NCI-H510A (cell line): ENCODE measurements around the gene KRT76.

Source experiments
- DNase-seq: peaks from one replicate; lab custom pipeline; 2025; lab: John Stamatoyannopoulos, UW

KRT76 gene

GRCh38 chr12:52813203-52813819, 36.2 kb upstream of the KRT76 start:
- no peak for DNase-seq

DNA sequence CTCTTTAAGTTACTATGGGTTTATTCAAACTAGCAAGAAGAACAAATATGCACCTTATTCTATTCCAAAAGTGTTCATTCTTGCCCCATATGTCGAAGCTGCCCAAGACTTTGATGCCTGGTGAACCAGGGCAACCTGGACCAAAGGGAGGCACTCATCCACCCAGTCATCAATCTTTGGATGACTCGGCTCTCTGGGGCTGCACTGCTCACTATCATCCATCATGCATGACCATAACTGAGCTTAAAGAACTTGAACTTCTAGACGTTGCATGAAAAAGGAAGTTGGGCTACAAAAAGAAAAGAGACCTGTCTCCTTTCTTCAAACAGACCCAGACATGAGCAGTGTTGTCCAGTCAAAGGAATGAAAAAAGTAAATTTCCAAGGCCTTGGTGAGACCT, 35.6 kb upstream of the KRT76 start:
- no peak for DNase-seq

GRCh38 chr12:52812073-52812400, 34.9 kb upstream of the KRT76 start:
- DNase-seq, result no peak

GRCh38 chr12:52811191-52812072, 34.3 kb upstream of the KRT76 start:
- DNase-seq, result no peak

- no peak for DNase-seq
These were observed 33.4 kb upstream of the KRT76 start for GRCh38 chr12:52810554-52810953.

- DNase-seq, result no peak
These were observed 32.0 kb upstream of the KRT76 start for GRCh38 chr12:52809166-52809565.

- no peak for DNase-seq
These were observed 31.5 kb upstream of the KRT76 start for GRCh38 chr12:52808573-52809160.

- DNase-seq, result no peak
These were observed 30.7 kb upstream of the KRT76 start for GRCh38 chr12:52807544-52808470.

- no peak for DNase-seq
These were observed 29.8 kb upstream of the KRT76 start for GRCh38 chr12:52806821-52807543.

DNA sequence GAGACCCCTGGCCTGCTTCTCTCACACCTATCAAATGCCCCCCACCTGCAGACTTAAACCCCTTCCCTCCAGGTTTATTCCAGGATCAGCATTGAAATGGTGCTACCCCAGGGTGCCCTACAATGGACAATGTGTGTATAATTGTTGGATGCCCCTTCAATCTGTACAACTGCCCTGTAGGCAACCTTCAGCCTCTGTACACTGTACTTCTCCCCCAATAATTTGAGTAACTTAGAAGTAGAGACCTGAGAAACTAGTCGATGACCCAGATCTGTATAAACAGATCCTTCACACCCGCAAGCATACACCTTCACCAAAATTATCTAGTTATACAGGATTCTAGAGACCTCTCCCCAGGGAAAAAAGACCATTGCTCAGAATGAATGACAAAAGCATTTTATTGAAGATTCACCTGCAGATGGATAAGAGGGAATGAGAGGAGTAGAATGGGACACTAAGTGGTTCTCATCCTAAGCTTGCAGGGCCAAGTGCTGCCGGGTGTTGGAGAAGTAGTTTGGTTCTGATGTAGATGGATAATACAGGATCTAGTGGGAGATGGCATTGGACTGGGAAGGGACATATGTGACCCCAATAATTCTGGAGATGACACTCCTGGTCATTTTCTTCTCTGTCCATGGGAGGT, 29.1 kb upstream of the KRT76 start:
- no peak for DNase-seq

DNA sequence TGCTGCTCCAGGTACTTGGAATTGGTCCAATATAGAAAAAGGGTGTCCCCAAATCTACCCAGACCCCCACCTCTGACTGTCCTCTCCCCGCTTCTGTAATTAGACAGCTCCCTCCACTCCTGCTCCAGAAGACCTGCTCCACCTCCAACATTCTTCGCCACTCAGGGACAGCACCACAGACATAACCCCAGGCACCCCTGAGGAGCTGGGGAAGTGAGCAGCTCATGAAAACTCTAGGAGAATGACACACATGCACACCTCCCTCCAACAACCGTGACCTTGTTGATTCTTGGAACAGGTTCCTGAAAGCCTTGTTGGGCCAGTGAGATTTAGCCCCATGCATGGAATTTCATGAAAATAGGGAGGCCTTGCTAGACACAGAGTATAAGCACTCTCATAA, 28.6 kb upstream of the KRT76 start:
- no peak for DNase-seq

- DNase-seq, result no peak
These were observed 27.9 kb upstream of the KRT76 start for GRCh38 chr12:52805000-52805399.

DNA sequence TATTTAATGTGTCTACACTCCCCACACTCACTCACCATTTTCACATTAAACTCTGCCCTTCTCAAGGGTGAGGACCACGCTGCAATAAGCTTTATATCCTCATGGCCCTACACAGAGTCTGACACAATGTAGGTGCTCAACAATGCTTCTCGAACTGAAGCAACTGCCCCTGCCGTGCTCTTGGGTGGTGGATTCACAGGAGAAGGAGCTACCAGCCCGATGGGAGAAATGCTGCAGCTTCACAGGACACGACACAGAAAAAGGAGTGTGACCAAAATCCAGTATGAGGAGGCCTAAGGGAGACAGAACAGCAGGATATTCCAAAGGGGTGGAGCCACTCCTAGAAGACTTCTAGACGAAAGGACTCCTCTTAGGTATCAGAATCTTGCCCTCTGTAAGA, 25.3 kb upstream of the KRT76 start:
- no peak for DNase-seq

DNA sequence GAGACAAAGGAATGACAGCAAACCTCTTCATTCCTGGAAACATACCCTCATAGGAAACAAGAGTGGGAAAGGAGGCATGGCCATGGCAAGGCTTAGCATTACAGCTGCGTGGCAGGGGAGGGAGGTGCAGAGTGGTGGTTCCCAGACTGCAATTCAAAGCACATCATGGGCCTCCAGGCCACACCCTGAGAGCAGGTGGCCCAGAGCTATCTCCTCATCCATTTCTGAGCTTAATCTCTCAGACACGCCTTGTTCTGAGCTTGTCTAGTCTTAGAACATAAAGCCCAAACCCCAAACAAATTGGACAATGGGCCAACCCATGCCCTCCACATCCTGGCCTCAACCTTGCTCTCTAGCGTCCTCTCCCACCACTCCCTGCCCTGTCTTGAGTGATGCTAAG, 24.6 kb upstream of the KRT76 start:
- DNase-seq, result no peak

- no peak for DNase-seq
These were observed 23.2 kb upstream of the KRT76 start for GRCh38 chr12:52800259-52800917.

- DNase-seq, result no peak
These were observed 22.5 kb upstream of the KRT76 start for GRCh38 chr12:52799505-52800211.

DNA sequence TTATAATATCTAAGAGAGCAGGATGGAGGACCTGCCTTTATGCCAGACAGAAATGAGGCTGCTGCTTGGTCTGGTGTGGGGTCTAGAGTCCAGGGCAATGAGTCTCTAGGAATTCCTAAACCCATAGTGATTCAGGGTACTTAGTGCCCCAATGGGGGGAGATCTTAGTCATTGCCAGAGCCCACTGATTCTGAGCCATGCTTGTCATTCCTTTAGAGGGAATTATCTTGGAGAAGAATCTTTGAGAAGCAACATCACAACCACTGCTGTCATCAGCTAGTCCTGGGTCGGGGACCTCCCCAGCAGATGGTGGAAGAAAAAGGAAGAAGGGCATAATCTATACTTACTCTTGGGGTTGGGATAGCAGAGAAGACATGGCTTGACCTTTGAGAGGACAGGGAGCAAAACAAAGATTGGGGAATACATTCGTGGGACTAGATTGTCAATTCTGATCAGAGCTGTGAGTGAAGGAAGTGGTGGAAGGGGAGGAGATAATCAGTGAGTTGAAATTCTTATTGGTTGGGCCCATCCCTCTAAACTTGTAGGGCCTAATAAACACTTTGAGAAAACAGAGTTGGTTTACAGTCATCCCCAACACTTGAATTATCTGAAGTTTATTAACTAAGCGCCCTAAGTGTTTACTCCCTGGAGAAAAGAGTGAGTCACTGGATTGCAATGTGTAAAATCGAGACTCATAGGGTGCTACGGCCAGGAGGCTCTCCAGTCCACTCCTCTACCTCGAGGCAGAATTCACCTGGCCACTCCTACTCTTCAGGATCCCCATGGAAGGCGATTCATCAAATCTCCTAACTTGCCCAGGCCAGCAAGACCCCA, 21.7 kb upstream of the KRT76 start:
- no peak for DNase-seq

- DNase-seq, result no peak
These were observed 21.0 kb upstream of the KRT76 start for GRCh38 chr12:52798003-52798670.

DNA sequence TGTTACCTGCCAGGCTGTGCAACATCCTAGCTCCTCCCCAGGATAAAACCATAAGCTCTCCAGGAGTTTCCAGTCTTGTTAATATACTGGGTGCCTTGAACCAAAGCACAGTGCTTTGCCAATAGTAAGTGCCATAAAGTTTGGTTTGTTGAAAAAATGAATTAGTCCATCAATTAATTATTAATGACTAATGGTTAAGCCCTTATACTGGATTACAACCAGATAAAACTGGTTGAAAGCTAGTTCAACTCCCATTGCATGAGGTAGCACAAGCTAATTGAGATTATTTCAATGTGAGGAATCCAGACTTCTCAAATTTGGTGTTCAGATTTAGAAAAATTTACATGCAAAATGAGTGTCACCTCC, 20.4 kb upstream of the KRT76 start:
- no peak for DNase-seq
